NCI-H748 (cell line): ENCODE data around the gene NCOA4.
"Not testable (repeated sequence)": the region's sequence is repeated elsewhere in the genome, so short reads cannot be mapped to it uniquely, and the experiment has no call there.

ENCODE experiments used
- DNase-seq: peaks from one replicate; lab custom pipeline; 2025; ENCODE audit not compliant: unreplicated experiment; lab: John Stamatoyannopoulos, UW

The NCOA4 gene

GRCh38 chr10:45997557-45997956 is 32.9 kb downstream of the NCOA4 start:
- DNase-seq: no peak

- DNase-seq: not testable (repeated sequence)
Observed at GRCh38 chr10:45985590-45985989, 44.8 kb downstream of the NCOA4 start.

GRCh38 chr10:45984473-45984872 is 46.0 kb downstream of the NCOA4 start:
- DNase-seq: not testable (repeated sequence)

- DNase-seq: peak; percentile 10
Observed at GRCh38 chr10:45983538-45984186, 46.8 kb downstream of the NCOA4 start.

DNA sequence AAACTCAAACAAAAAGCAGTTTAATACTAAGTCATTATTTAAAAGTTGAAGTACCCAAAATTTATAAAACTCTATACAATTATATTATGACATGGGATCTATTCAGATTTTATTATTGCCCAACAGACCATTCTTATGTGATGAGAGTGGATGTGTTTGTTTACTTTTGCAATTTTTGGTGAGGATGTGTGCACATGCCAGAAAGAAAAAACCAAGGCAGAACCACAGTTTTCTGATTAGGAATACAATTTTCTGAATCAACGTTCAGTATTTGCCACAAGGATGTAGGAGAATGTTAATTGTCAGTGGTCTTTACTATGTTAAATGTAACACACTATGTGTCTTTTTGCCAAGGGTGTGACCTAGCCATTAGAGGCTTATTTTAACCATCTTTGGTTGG is 49.1 kb downstream of the NCOA4 start:
- not testable (repeated sequence) for DNase-seq

GRCh38 chr10:45978554-45978953 is 51.9 kb downstream of the NCOA4 start:
- not testable (repeated sequence) for DNase-seq

DNA sequence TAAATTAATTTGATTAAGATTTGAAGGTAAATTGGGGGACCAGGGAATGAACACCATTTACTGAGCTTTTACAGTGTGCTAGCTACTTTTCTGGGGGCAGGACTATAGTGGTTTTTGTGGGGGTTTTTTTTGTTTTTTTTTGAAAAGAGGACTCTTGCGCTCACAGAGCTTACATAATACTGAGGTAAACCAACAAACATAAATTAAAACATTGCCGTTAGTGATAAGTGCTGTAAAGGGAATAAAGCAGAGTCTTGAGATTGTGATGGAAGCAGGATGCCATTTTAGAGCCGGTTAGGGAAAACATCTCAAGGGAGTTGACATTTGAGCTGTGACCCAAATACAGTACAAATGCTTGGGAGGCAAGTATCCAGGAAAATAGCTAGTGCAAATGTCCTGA is 56.4 kb downstream of the NCOA4 start:
- not testable (repeated sequence) for DNase-seq

- DNase-seq: not testable (repeated sequence)
Observed at GRCh38 chr10:45972813-45973169, 57.6 kb downstream of the NCOA4 start.

GRCh38 chr10:45972106-45972812 is 58.2 kb downstream of the NCOA4 start, which contains the start of gene TIMM23:
TIMM23 (plus strand) TSS chr10:45972489; CDS start chr10:45972625, 136 bp downstream.
- peak; percentile 85 for DNase-seq

GRCh38 chr10:45971742-45972105 is 58.7 kb downstream of the NCOA4 start:
- not testable (repeated sequence) for DNase-seq

- not testable (repeated sequence) for DNase-seq
Observed at GRCh38 chr10:45971019-45971418, 59.4 kb downstream of the NCOA4 start.

DNA sequence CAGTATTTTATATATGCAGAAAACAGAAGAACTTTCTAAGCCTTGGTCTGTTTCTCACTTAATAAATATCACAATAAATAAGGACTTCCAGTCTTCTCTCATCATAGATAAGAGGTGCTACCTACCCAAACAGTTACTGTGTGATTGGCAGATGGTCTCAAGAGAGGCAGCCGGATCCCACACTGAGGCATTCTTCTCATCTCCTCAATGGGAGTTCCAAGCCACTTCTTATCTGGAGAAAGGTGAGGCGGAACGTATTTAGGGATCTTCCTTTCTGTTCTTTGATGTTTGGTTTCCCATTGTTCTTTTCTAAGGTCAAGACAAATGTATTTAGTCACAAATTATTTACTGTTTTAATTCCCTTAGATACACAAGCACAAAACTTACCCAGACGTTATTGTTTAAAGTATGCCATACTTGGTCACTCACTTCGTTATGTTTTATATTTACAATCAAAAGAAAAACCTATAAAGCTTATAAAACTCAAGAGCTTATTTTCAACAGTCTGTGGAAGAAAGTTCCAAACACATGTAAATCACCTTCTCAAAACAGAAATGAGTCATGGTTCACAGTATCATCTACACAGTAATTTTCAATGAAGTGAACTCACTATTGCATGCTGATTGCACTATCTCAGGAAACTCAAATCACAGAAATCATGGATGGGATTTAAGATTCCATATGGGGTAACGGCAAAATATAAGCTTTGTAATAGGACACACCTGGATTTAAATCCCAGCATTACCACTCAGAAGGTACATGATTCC is 67.6 kb downstream of the NCOA4 start:
- DNase-seq: not testable (repeated sequence)

DNA sequence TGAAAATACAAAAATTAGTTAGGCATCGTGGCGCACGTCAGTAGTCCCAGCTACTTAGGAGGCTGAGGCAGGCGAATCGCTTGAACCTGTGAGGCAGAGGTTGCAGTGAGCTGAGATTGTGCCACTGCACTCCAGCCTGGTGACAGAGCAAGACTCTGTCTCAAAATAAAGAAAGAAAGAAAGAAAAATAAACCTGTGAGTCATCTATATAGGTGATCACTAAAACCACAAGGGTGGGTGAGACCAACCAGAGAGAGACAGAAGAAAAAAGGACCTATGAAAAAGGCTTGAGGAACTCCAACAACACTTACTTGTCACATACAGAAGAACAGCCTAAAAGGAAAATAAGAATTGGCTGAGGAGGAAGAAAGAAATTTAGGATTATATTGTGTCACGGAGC is 72.5 kb downstream of the NCOA4 start:
- DNase-seq: not testable (repeated sequence)

DNA sequence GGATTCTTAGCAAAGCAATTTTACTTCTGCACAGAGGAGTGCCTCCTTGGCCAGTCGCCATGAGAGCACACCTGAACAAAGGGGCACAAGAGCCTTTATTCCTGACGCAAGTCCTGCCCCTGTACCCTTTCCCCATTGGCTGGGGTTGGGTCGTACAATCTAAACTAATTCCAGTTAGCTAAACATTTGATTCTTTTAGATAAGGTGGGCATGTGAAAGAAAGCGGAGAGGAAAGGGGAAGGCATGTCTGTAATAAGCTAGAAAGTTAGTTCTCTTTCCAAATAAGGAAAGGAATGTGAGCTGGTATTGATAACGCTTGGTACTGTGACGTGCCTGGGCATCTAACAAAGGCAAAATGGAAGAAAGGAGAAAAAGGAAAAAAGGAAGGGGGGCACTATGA is 73.8 kb downstream of the NCOA4 start:
- DNase-seq: not testable (repeated sequence)
